Liver (tissue), 3 donors: ENCODE results near the gene PDLIM1.

Experiments
- CTCF ChIP-seq: fragments of 150-350 bp; IDR thresholded peaks from 2 replicates; pipeline ENCODE4 v1.5.1; 2017; ENCODE audit warnings: improper control_type of control experiment, low read depth, low read length; ENCODE audit not compliant: missing input control
- FOXA1 ChIP-seq: IDR thresholded peaks from 2 replicates; pipeline ENCODE4 v1.6.1; 2016; ENCODE audit warnings: antibody characterized with exemption
- REST ChIP-seq: IDR thresholded peaks from 2 replicates; pipeline ENCODE4 v1.6.1; 2016; ENCODE audit warnings: antibody characterized with exemption, mild to moderate bottlenecking
- SP1 ChIP-seq: IDR thresholded peaks from 2 replicates; pipeline ENCODE4 v1.6.1; 2018; ENCODE audit warnings: antibody characterized with exemption, mild to moderate bottlenecking
- TAF1 ChIP-seq: conservative IDR thresholded peaks from 2 replicates; pipeline ENCODE4 v1.6.1; 2016; ENCODE audit warnings: antibody characterized with exemption, mild to moderate bottlenecking
- donor health status: healthy.
- donor health status: healthy.

- TF ChIP-seq TAF1 = no peak
- TF ChIP-seq CTCF = no peak
- TF ChIP-seq REST = no peak
- TF ChIP-seq FOXA1 = no peak
- no peak for TF ChIP-seq SP1
Measured at GRCh38 chr10:95288303-95288702, 2.5 kb downstream of the PDLIM1 start.
